HepG2 (cell line): Measurements from ENCODE around the gene RGS7. TPM values are rescaled to one million over a fixed set of nuclear protein-coding genes. Genes with fewer than 3 reads are reported as not detected.

Experiments
- ATAC-seq: fragments of 200-7000 bp; cut with Tn5 transposase; 3 replicates; pipeline ENCODE4 v1.9.1; 2020; ENCODE audit warnings: mild to moderate bottlenecking, moderate library complexity
- BruUV-seq: library from RNA; stranded (reverse); fragments of 400-500 nt; replicated peaks from 2 replicates; lab custom pipeline; 2021; lab: Mats Ljungman, UMichigan
- CTCF ChIA-PET: fragments of 300-600 bp; formaldehyde crosslinking; extraction: SDS; loops from one replicate; lab custom pipeline; 2021; ENCODE audit warnings: low total read pairs, inconsistent platforms, low intra/inter-chr PET ratio; lab: Yijun Ruan, JAX
- POLR2A ChIA-PET: fragments of 350-600 bp; sonication (Branson Sonifier 250); formaldehyde crosslinking; loops from one replicate; lab custom pipeline; 2020; ENCODE audit warnings: antibody characterized with exemption, inconsistent platforms; lab: Yijun Ruan, JAX
- DNase-seq: peaks from one replicate; pipeline ENCODE4 v3.0.0-alpha.2; 2015; ENCODE audit warnings: low spot score
- FAIRE-seq: peaks from 3 replicates; lab custom pipeline; 2011; peaks lifted over from hg19 to GRCh38; lab: Jason Lieb, UNC
- H2AFZ ChIP-seq: one replicate; pipeline ENCODE4 v1.6.1; 2011; ENCODE audit warnings: low read length, inconsistent platforms
- H3K27ac ChIP-seq: fragments of 300-600 bp; 3 replicates; pipeline ENCODE4 v1.8.0; 2011; ENCODE audit warnings: mixed run types, mild to moderate bottlenecking, mixed read lengths, low read length, inconsistent platforms; ENCODE audit not compliant: insufficient read depth; ENCODE audit errors: extremely low read length
- H3K27me3 ChIP-seq, 2 experiments: fragments of 200-600 bp in 1 of 2; 2 replicates in 1 of 2; 3 replicates in 1 of 2; pipeline versions ENCODE4 v1.6.0 to v1.8.0; 2011; ENCODE audit warnings: low read length in 2 of 2, mild to moderate bottlenecking in 2 of 2, moderate library complexity in 2 of 2, inconsistent platforms in 1 of 2; ENCODE audit not compliant: insufficient read depth in 2 of 2, control insufficient read depth in 1 of 2
- H3K36me3 ChIP-seq, 2 experiments: fragments of 200-600 bp in 1 of 2; replicated peaks in 1 of 2; 2 replicates in 1 of 2; 3 replicates in 1 of 2; pipeline versions ENCODE4 v1.5.1 to v1.8.0; 2011; ENCODE audit warnings: low read length in 2 of 2, inconsistent platforms in 1 of 2; ENCODE audit not compliant: insufficient read depth in 2 of 2, control insufficient read depth in 1 of 2
- H3K4me1 ChIP-seq: 2 replicates; pipeline ENCODE4 v1.5.1; 2012; ENCODE audit warnings: low read length, inconsistent platforms; ENCODE audit not compliant: insufficient read depth
- H3K4me2 ChIP-seq: 2 replicates; pipeline ENCODE4 v1.6.0; 2011; ENCODE audit warnings: low read depth, low read length, inconsistent platforms
- H3K4me3 ChIP-seq, 3 experiments: fragments of 200-600 bp in 1 of 3; sonication (generic), shearing (Covaris generic) in 1 of 3; replicated peaks in 1 of 3; 2 replicates each; pipeline ENCODE4 v1.5.1; 2011 to 2016; ENCODE audit warnings: low read length in 3 of 3, inconsistent platforms in 2 of 3, low read depth in 2 of 3, mild to moderate bottlenecking in 2 of 3, control low read depth in 1 of 3, mixed read lengths in 1 of 3; ENCODE audit not compliant: insufficient read depth in 1 of 3
- H3K79me2 ChIP-seq: one replicate; pipeline ENCODE4 v1.6.1; 2011; ENCODE audit warnings: low read length, inconsistent platforms; ENCODE audit not compliant: insufficient read depth
- H3K9ac ChIP-seq: 2 replicates; pipeline ENCODE4 v1.6.0; 2011; ENCODE audit warnings: mild to moderate bottlenecking, low read depth, low read length, inconsistent platforms; ENCODE audit not compliant: insufficient read depth
- H3K9me3 ChIP-seq: 2 replicates; pipeline ENCODE4 v1.5.1; 2012; ENCODE audit warnings: mild to moderate bottlenecking, low read length
- H4K20me1 ChIP-seq: 2 replicates; pipeline ENCODE4 v1.6.0; 2011; ENCODE audit warnings: inconsistent platforms, mild to moderate bottlenecking, low read length, moderate library complexity; ENCODE audit not compliant: insufficient read depth
- ATRX ChIP-seq: sonication (generic); formaldehyde crosslinking; IDR thresholded peaks from 2 replicates; pipeline ENCODE4 v1.4.0; 2020; ENCODE audit warnings: missing genetic modification reagents, borderline replicate concordance
- CHD2 ChIP-seq: IDR thresholded peaks from 2 replicates; pipeline ENCODE4 v1.6.1; 2011; ENCODE audit warnings: low read depth, low read length, improper control_type of control experiment
- HOXA7 ChIP-seq: sonication (generic); formaldehyde crosslinking; IDR thresholded peaks from 2 replicates; pipeline ENCODE4 v1.8.1; 2022; ENCODE audit warnings: mild to moderate bottlenecking, missing genetic modification reagents, moderate library complexity
- KAT8 ChIP-seq: IDR thresholded peaks from 2 replicates; pipeline ENCODE4 v1.6.1; 2016; ENCODE audit warnings: missing genetic modification reagents, missing compliant biosample characterization
- MIER3 ChIP-seq: IDR thresholded peaks from 2 replicates; pipeline ENCODE4 v1.6.1; 2016; ENCODE audit warnings: missing compliant biosample characterization, borderline replicate concordance
- MLX ChIP-seq: IDR thresholded peaks from 2 replicates; pipeline ENCODE4 v1.6.1; 2016
- MYC ChIP-seq: sonication (generic); formaldehyde crosslinking; IDR thresholded peaks from 2 replicates; pipeline ENCODE4 v1.9.0; 2021; ENCODE audit warnings: missing genetic modification reagents, borderline replicate concordance
- PHF5A ChIP-seq: IDR thresholded peaks from one replicate; pipeline ENCODE4 v1.6.1; 2018; ENCODE audit warnings: low read depth, missing genetic modification reagents; ENCODE audit not compliant: unreplicated experiment
- RFX3 ChIP-seq: IDR thresholded peaks from 2 replicates; pipeline ENCODE4 v1.6.1; 2016; ENCODE audit warnings: missing biosample characterization, missing genetic modification reagents
- SMAD1 ChIP-seq: sonication (generic); formaldehyde crosslinking; IDR thresholded peaks from 2 replicates; pipeline ENCODE4 v1.4.0; 2020; ENCODE audit warnings: missing genetic modification reagents, low read depth, mild to moderate bottlenecking, borderline replicate concordance
- ZFP36 ChIP-seq: fragments of 150-350 bp; IDR thresholded peaks from 2 replicates; pipeline ENCODE4 v1.6.1; 2018; ENCODE audit warnings: borderline replicate concordance, low read length, low read depth; ENCODE audit not compliant: partially characterized antibody
- ZNF558 ChIP-seq: sonication (generic); formaldehyde crosslinking; IDR thresholded peaks from 2 replicates; pipeline ENCODE4 v1.9.0; 2022; ENCODE audit warnings: mild to moderate bottlenecking, missing genetic modification reagents, borderline replicate concordance
- ZNF589 ChIP-seq: sonication (generic); formaldehyde crosslinking; conservative IDR thresholded peaks from 2 replicates; pipeline ENCODE4 v1.8.0; 2022; ENCODE audit warnings: mild to moderate bottlenecking, moderate library complexity, missing genetic modification reagents
- ZNF773 ChIP-seq: sonication (generic); formaldehyde crosslinking; IDR thresholded peaks from 2 replicates; pipeline ENCODE4 v1.4.0; 2020; ENCODE audit warnings: missing genetic modification reagents, borderline replicate concordance
- ZZZ3 ChIP-seq: sonication (generic); formaldehyde crosslinking; IDR thresholded peaks from 2 replicates; pipeline ENCODE4 v1.4.0; 2020; ENCODE audit warnings: missing genetic modification reagents, mild to moderate bottlenecking, borderline replicate concordance
- in situ Hi-C: cut with HindIII; loops from 2 replicates; pipeline ENCODE4 v1.10.0; 2017; ENCODE audit warnings: low pct_unique_long_range_greater_than_20kb; ENCODE audit not compliant: extremely low pct_ligation_motif_present
- intact Hi-C: fragments of 100-400 bp; cut with micrococcal nuclease; formaldehyde crosslinking; loops from one replicate; pipeline ENCODE4 v1.10.0; 2022; ENCODE audit not compliant: unreplicated experiment
- polyA plus RNA-seq, 8 experiments: library from polyadenylated mRNA; depleted of rRNA in 3 of 8; stranded (reverse) in 7 of 8; unstranded in 1 of 8; fragments of >200 nt; fragmentation: Illumina TruSeq in 4 of 8; extraction: Trizol in 4 of 8; gene quantifications; 2 replicates each; pipeline versions ENCODE4 v1.2.1 to v1.2.3, GENCODE V29; 2011 to 2016; ENCODE audit warnings: low read depth in 4 of 8, missing spikeins in 1 of 8, mixed read lengths in 1 of 8; ENCODE audit not compliant: insufficient read depth in 1 of 8
- total RNA-seq, 5 experiments: library from RNA; depleted of rRNA; stranded (reverse); fragments of >200 nt; fragmentation: Illumina TruSeq; extraction: Trizol; gene quantifications; 2 replicates each; pipeline ENCODE4 v1.2.3, GENCODE V29; 2016; ENCODE audit warnings: low read depth in 1 of 5
- TF ChIP-seq, protein P1 (sequence below): sonication (generic); formaldehyde crosslinking; IDR thresholded peaks from 2 replicates; pipeline ENCODE4 v1.5.0; 2020; ENCODE audit warnings: missing genetic modification reagents
- TF ChIP-seq, protein P2 (sequence below): sonication (generic); formaldehyde crosslinking; IDR thresholded peaks from 2 replicates; pipeline ENCODE4 v1.4.0; 2020; ENCODE audit warnings: missing genetic modification reagents

The RGS7 gene
- total and polyA plus RNA-seq, 2 of the 13 experiments (the other 11 are each of a cell fraction or from before 2014, with no cell fraction given) = not detected

DNA sequence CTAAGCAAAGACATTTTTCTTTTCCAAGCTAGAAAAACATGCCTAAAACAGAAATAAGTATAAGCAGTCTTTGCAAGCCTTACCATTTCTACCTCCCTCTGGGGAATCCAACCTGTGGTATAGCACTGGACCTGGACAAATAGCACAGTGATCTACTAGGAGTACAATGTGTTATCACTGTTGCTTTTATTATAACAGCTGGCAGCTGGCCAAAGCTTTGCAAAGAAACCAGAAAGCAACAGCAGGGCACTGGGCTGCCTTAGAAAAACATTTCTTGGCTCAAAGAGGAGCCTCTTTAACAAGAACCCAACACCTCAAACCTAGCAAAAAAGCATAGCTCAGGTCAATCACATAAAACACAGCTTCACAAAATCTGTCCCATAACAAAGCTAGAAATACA is 450.5 kb downstream of the RGS7 start:
- POLR2A ChIA-PET = no interaction called here
- H2AFZ ChIP-seq = no peak overlapping the region
- CTCF ChIA-PET = no interaction called here
- no peak overlapping the region for H3K4me2 ChIP-seq
- in situ Hi-C loops (no loop called here), intact Hi-C loops (no loop called here)
- H3K36me3 ChIP-seq = no peaks in the 10 kb centered on the region
- no peak for DNase-seq
- H3K27ac ChIP-seq = no peak overlapping the region
- H3K9me3 ChIP-seq = peaks cover 24% of the 10 kb centered on the region; the same call in 1 of the 2 replicates
- H3K9ac ChIP-seq = no peak overlapping the region
- no peak overlapping the region for H3K4me3 ChIP-seq
- TF ChIP-seq MYC (no peak), ZNF773 (CRISPR knock-in tag) (no peak), ZFP36 (no peak), CHD2 (no peak), MIER3 (CRISPR knock-in tag) (no peak), HOXA7 (CRISPR knock-in tag) (no peak), ZZZ3 (CRISPR knock-in tag) (no peak), ZNF589 (no peak), MLX (CRISPR knock-in tag) (no peak), ATRX (CRISPR knock-in tag) (no peak), RFX3 (no peak), ZNF558 (CRISPR knock-in tag) (no peak), SMAD1 (CRISPR knock-in tag) (no peak), KAT8 (CRISPR knock-in tag) (no peak), PHF5A (CRISPR knock-in tag) (no peak)
- TF ChIP-seq, protein P1, sequence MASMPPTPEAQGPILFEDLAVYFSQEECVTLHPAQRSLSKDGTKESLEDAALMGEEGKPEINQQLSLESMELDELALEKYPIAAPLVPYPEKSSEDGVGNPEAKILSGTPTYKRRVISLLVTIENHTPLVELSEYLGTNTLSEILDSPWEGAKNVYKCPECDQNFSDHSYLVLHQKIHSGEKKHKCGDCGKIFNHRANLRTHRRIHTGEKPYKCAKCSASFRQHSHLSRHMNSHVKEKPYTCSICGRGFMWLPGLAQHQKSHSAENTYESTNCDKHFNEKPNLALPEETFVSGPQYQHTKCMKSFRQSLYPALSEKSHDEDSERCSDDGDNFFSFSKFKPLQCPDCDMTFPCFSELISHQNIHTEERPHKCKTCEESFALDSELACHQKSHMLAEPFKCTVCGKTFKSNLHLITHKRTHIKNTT (CRISPR knock-in tag) = no peak
- TF ChIP-seq, protein P2, sequence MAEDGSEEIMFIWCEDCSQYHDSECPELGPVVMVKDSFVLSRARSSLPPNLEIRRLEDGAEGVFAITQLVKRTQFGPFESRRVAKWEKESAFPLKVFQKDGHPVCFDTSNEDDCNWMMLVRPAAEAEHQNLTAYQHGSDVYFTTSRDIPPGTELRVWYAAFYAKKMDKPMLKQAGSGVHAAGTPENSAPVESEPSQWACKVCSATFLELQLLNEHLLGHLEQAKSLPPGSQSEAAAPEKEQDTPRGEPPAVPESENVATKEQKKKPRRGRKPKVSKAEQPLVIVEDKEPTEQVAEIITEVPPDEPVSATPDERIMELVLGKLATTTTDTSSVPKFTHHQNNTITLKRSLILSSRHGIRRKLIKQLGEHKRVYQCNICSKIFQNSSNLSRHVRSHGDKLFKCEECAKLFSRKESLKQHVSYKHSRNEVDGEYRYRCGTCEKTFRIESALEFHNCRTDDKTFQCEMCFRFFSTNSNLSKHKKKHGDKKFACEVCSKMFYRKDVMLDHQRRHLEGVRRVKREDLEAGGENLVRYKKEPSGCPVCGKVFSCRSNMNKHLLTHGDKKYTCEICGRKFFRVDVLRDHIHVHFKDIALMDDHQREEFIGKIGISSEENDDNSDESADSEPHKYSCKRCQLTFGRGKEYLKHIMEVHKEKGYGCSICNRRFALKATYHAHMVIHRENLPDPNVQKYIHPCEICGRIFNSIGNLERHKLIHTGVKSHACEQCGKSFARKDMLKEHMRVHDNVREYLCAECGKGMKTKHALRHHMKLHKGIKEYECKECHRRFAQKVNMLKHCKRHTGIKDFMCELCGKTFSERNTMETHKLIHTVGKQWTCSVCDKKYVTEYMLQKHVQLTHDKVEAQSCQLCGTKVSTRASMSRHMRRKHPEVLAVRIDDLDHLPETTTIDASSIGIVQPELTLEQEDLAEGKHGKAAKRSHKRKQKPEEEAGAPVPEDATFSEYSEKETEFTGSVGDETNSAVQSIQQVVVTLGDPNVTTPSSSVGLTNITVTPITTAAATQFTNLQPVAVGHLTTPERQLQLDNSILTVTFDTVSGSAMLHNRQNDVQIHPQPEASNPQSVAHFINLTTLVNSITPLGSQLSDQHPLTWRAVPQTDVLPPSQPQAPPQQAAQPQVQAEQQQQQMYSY (CRISPR knock-in tag) = no peak
- H3K79me2 ChIP-seq = no peaks in the 10 kb centered on the region
- ATAC-seq = no peak
- no peaks in the 10 kb centered on the region for H3K4me1 ChIP-seq
- no peaks in the 10 kb centered on the region for H3K27me3 ChIP-seq
- no peak for FAIRE-seq
- no peaks in the 10 kb centered on the region for H4K20me1 ChIP-seq
- no TSS peak for BruUV-seq
